NCI-H526 treated with DMSO at 0.1 percent for 48 hours (cell line): ENCODE results near the gene ALS2CL.

Experiments
- DNase-seq: peaks from one replicate; lab custom pipeline; 2025; lab: John Stamatoyannopoulos, UW

The ALS2CL gene

DNA sequence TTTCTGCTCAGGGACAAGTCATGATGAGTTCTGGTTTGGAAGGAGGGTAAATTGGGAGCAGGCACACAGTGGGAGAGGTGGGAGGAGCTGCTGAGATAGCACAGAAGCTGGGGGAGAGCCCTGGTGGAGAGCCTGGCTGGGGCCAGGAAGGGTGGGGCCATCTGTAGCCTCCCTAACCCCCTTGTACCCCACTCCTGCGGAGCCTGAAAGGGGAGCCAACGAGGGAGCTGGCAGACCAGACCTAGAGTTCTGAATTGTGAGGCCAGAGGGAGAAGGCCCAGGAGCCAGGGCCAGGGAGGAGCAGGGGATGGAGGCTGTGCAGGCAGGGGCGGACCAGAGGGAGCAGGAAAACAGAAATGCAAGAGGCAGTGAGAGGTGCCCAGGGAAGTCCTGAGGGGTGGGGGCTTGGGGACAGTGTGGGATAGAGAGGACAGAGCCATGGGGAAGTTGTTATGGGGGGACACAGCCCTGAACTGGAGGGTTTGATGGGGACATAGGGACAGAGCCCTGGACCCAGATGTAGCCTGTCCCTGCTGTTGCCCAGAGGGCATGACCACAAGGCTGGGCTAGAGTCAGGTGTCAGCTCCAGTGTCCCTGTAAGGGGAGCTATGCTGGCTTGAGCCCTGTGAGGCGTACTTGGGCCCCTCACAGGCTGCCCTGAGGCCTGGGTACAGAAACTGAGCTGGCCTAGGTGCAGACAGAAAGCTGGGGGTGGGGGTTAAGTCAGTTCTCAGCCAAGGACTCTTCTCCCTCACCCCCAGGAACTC is 8.9 kb upstream of the ALS2CL start:
- no peak for DNase-seq

DNA sequence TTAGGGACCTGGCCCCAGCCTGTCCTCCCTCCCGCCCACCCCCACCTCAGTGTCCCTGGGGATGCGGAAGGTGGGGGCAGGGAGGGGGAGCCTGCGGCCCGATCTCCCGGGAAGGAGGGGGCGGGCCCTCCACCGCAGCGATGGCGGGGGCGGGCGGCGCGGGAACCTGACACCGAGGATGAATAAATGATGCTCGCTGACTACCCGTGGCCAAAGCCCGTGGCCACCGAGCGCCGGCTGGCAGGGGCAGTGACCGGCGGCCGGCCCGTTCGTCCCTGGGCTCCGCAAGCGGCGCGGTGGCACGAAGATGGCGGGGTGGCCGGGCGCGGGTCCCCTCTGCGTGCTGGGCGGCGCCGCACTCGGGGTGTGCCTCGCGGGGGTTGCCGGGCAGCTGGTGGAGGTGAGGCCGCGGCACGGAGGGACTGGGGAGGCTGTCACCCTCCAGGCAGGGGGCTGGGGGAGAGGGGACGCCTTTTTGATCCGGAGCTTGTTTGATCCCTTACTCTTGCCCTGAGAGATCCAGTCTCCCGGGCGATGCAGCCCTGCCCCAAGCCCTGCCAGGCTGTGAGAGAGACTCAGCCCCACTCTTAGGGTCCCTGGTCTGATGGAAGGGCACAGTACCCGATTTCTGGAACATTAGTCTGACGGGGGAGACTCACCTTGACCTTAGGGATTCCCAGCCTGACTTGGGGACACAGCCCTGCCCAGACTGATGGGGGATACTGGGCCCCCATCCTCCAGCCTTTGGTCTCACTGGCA is 7.9 kb upstream of the ALS2CL start, which contains the start of gene TMIE:
Gene TMIE (plus strand): TSS at position 212 of the 759 bp plus-strand sequence. CDS start 96 bp downstream, at position 308.
- DNase-seq, result no peak

- DNase-seq, result no peak
These were observed 7.3 kb upstream of the ALS2CL start for GRCh38 chr3:46700772-46701171.

DNA sequence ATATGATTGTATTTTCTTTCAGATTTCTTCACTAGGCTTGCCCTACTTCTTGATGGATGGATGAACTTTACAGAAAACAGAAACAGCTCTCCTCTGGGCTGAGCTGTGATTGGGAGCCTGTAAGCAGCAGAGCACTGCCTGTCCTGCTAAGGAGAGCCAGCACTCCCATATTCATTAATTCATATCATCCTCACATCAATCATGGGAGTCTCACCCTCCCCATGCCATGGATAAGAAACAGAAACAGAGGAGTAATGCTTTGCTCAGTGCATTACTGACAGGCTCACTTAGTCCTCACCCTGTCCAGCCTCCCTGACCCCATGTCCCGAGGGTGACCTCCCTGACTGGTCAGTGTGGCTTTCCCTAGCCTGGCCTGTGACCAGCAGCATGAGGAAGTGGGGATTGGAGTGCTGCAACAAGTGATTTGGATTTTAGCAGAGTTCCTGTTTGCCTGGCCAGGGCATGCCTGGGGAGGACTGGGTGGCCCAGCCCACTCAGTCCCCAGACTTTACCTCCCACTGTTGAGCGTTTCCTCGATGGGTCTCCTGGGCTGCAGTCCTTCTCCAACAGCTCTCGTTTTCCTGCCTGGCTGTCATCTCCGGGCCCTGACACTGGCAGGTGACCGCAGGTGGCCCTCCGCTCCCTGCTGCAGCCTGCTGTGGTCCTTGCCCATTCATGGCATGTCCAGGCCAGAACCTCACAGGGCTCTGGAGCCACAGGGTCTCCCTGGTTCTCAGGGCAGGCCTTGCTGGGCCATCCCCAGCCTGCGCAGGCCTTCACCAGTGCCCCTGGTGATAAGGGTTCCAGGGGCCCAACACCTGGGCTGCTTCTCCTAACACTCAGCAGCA is 6.4 kb upstream of the ALS2CL start:
- no peak for DNase-seq

GRCh38 chr3:46695962-46696894 is 2.7 kb upstream of the ALS2CL start:
- DNase-seq, result no peak

DNA sequence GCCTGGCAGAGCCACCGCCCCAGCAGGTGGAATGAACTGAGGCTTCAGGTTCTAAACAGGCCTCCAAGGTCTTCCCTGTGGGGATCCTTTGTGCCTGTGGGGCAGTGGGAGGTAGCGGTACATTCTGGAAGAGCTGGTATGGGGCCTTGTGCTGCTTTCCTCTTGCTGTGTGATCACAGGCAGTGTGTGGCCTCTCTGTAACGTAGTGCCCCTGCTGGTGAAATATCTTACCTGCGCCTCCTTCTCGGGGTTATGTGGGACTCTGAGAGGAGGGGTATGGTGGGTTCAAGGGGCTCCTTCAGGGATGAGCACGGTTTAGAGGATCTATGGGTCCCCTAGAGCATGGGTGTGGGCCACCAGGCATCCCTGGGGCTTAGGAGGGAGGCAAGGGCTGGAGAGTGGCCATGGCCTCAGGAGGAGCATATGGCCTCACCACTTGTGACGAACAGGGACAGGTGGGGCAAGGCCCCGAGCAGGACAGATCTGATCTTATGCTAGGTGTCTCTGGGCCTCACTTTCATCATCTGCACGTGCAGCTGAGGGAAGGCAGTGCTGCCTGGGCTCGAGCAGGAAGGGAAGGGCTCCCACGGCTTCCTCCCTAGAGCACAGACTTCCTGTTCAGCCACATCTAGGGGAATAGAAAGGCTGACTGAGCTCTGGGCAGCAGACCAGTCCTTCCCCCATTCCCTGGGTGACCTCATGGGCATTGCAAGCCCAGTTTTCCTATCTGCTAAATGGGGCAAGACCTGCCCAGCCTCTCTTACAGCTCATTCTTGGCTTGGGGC is 1.9 kb upstream of the ALS2CL start:
- DNase-seq, result no peak

DNA sequence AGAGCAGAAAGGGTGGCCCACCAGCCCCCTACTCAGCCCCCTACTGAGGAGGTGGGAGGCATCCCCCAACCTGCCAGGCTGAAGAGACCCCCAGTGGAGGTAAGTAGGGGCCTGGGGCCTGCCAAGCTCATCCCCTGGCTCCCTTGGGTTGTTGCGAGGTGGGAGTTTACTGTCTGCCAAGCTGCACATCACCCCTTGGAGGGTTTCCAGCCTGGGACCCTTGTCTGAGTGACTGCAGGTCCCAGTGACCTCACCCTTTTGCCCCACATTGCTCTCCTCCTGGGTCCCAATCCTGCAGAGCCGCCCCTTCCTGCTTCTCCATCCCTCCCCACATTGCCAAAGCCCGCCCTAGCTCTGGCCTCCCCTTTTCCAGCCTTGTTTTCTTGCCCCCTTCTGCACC is 1.0 kb upstream of the ALS2CL start:
- DNase-seq, result no peak

DNA sequence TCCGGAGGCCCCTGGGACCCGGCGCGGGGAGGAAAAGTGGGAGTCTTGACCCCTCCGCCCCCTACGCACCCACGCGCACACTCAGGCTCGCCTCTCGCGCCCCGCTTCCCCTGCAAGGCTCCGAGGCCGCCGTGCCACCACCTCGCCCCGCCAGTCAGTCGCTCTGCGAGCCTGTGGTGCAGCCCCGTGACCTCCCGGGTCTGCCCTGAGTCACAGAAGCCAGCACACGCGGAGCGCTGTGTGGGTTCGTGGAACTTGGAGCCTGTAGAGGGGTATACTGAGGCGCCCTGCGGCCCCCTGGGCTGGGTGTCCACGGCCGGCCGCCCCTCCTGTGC is 380 bp upstream of the ALS2CL start:
- DNase-seq, result no peak

GRCh38 chr3:46692566-46692990 is 901 bp downstream of the ALS2CL start:
- no peak for DNase-seq

- DNase-seq, result no peak
These were observed 2.7 kb downstream of the ALS2CL start for GRCh38 chr3:46690798-46691197.

GRCh38 chr3:46685446-46685845 is 8.0 kb downstream of the ALS2CL start:
- no peak for DNase-seq

DNA sequence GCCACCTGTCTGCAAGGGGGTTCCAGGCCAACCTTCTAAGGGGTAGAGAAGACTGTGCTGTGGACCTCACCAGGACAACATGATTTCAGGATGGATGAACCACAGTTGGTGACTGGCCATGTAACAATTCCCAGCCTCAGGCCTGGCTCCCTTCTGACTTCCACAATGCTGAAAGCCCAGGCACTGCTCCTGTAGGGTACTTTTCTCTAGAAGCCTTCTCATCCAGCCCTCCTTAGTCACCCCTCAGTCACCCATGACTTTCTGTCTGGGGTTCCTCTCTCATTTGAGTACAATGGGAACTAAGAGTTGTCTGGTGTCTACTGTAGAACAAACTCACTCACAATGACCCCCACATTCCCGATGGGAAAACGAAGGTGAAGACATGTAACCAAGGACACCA is 8.6 kb downstream of the ALS2CL start:
- no peak for DNase-seq

DNA sequence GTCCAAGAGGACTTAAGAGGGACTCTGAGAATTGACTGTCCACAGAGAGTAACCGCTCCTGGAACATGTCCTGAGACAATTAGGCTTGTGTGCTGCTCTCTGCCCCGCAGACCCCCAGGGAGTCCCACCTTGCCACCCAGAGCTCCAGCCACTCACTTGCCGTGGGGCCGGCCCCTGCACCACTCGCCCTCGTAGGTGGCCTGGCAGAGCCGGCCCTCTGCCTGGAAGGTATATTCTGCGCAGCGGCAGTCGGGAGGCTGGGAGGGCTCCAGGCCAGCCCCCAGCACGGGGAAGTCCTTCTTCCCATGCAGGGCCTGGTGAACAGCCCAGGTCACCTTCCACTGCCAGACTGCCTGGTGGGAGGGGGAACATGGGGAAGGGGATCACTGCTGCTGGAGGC is 10.5 kb downstream of the ALS2CL start:
- no peak for DNase-seq

GRCh38 chr3:46681856-46682540 is 11.5 kb downstream of the ALS2CL start:
- no peak for DNase-seq

- no peak for DNase-seq
These were observed 12.1 kb downstream of the ALS2CL start for GRCh38 chr3:46681387-46681786.

DNA sequence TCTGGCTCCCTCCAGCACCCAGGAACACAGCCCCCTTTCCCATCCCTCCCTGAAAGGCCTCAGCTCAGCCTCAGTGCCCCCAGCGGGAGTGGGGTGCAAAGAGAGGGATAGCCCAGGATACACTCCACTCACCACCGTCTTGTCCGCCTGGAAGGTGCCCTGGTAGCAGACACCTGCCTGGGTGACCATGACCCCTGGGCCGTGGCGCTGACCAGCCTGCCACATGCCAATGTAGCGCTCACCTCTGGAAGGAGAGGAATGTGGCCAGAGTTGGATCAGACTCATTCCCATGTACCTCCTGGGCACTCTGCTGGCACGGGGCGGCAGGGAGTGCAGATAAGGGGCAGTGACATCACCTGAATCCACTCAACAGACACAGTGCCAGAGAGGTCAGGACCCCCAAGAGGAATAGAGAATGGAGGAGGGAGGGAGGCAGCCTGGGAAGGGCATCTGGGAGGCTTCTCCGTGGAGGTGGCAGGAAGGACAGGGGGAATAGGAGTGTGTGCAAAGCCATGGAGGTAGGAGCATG is 13.1 kb downstream of the ALS2CL start:
- no peak for DNase-seq

DNA sequence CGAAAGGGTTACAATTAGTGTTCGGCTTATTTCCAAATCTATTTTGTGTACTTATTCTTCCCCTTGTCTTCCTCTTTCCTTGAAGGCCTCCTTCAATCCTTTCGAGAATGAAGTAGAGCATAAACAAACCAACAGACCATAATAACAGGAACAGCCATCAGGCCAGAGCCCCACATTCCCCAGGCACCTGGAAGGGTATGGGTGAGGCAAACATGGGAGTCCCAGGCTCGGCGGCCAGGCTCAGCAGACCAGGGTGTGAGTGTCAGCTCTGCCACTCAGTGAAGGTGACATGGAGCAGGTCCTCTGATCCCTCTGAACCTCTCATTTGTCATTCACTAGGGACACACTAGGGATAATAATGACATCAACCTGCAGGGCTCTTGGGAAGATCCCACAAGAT is 13.8 kb downstream of the ALS2CL start:
- no peak for DNase-seq

DNA sequence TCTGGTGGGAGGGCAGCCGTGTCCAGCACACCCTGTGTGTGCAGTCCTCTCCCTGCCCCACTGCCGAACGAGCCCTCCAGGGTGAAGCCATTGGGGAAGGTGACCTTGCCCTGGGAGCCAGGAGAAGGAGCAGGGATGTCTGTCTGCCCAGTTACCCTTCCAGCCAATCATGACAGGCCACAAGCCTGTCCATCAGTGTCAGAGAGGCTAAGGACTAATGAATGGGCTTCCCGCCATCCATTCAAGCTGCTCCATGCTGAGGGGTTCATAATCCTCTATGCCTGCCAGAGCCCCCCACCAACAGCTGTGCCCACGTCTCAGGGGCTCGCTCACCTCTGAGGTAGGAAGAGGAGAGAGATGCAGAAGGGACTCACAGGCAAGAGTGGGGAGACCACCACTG is 15.2 kb downstream of the ALS2CL start:
- DNase-seq, result no peak

DNA sequence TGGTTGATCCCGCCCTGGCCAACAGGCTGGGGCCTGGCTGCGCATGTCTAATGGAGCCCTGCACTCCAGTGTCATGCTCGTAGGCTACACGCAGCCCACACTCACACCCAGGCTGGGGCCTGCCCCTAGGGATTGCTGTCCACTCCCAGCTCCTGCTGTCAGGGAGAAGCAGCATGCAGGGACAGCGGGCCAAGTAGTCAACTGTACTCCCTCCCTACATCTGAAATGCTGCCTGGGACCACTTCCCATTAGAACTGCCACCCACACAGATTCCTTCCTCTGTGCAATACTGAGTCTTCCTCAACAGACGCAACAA is 16.1 kb downstream of the ALS2CL start:
- DNase-seq, result no peak
